AG04450 (cell line): ENCODE results near the gene YTHDC2. TPM values are rescaled to one million over a fixed set of nuclear protein-coding genes. Genes with fewer than 3 reads are reported as not detected.

Experiments
- CTCF ChIA-PET: fragments of 300-600, 350-600 bp; formaldehyde crosslinking; extraction: SDS; loops from one replicate; lab custom pipeline; 2022; ENCODE audit warnings: antibody characterized with exemption, inconsistent platforms; lab: Charles Lee
- POLR2A ChIA-PET: fragments of 350-600 bp; formaldehyde crosslinking; extraction: SDS; loops from one replicate; lab custom pipeline; 2021; ENCODE audit warnings: antibody characterized with exemption, inconsistent platforms; lab: Yijun Ruan, JAX
- DNase-seq: peaks from one replicate; pipeline ENCODE4 v3.0.0-alpha.2; 2011; ENCODE audit warnings: low read depth, low spot score
- H3K27ac ChIP-seq: one replicate; pipeline ENCODE4 v1.5.1; 2012; ENCODE audit warnings: low read depth, low read length, control low read depth
- H3K27me3 ChIP-seq: one replicate; pipeline ENCODE4 v1.6.0; 2012; ENCODE audit warnings: low read length; ENCODE audit not compliant: control insufficient read depth, insufficient read depth
- H3K4me3 ChIP-seq: 2 replicates; pipeline ENCODE4 v1.5.1; 2011; ENCODE audit warnings: mild to moderate bottlenecking, low read depth, low read length, control low read depth
- H3K9me3 ChIP-seq: 2 replicates; pipeline ENCODE4 v1.5.1; 2012; ENCODE audit warnings: low read length; ENCODE audit not compliant: control insufficient read depth, insufficient read depth
- CTCF ChIP-seq: IDR thresholded peaks from 2 replicates; pipeline ENCODE4 v1.5.1; 2011; ENCODE audit warnings: low read depth, low read length, control low read depth, inconsistent platforms
- polyA plus RNA-seq: library from polyadenylated mRNA; depleted of rRNA; stranded (reverse); fragments of >200 nt; gene quantifications from 2 replicates; pipeline ENCODE4 v1.2.3, GENCODE V29; 2011

YTHDC2 gene
- polyA plus RNA-seq, 1 experiment = 10.7 TPM

- no peak for TF ChIP-seq CTCF
- ChIA-PET POLR2A (no interaction called here), CTCF (no interaction called here)
- H3K27ac ChIP-seq = no peak overlapping the region
- H3K9me3 ChIP-seq = no peaks in the 10 kb centered on the region
- no peak for DNase-seq
- H3K4me3 ChIP-seq = no peak overlapping the region
- no peaks in the 10 kb centered on the region for H3K27me3 ChIP-seq
Observed at GRCh38 chr5:113575074-113575473, 61.6 kb downstream of the YTHDC2 start.

- H3K4me3 ChIP-seq = no peak overlapping the region
- H3K27me3 ChIP-seq = no peaks in the 10 kb centered on the region
- no peaks in the 10 kb centered on the region for H3K9me3 ChIP-seq
- H3K27ac ChIP-seq = no peak overlapping the region
- TF ChIP-seq CTCF = no peak
- CTCF ChIA-PET = no interaction called here
- no peak for DNase-seq
- POLR2A ChIA-PET = no interaction called here
Observed at GRCh38 chr5:113578091-113578490, 64.6 kb downstream of the YTHDC2 start.

- no peak overlapping the region for H3K27ac ChIP-seq
- TF ChIP-seq CTCF = no peak
- no peak for DNase-seq
- POLR2A ChIA-PET = no interaction called here
- H3K9me3 ChIP-seq = no peaks in the 10 kb centered on the region
- H3K4me3 ChIP-seq = no peak overlapping the region
- no peaks in the 10 kb centered on the region for H3K27me3 ChIP-seq
- CTCF ChIA-PET = interaction anchor here (0.6 to 1.2 kb wide), 3 partner anchors 31 to 592 kb away, joined by 4 to 6 read pairs (median 4); no protein-coding TSS in a partner anchor
Observed at GRCh38 chr5:113581388-113581787, 67.9 kb downstream of the YTHDC2 start.

GRCh38 chr5:113598150-113598549, 84.7 kb downstream of the YTHDC2 start:
- Histone ChIP-seq H3K9me3 (no peaks in the 10 kb centered on the region), H3K4me3 (no peak overlapping the region), H3K27ac (no peak overlapping the region), H3K27me3 (no peaks in the 10 kb centered on the region)
- DNase-seq = no peak
- ChIA-PET CTCF (interaction anchor here (1.3 kb wide), 1 partner anchor 14 kb away, joined by 3 read pairs; no protein-coding TSS in a partner anchor), POLR2A (no interaction called here)
- no peak for TF ChIP-seq CTCF

GRCh38 chr5:113598926-113599325, 85.4 kb downstream of the YTHDC2 start:
- DNase-seq = no peak
- no peaks in the 10 kb centered on the region for H3K9me3 ChIP-seq
- POLR2A ChIA-PET = no interaction called here
- no peak for TF ChIP-seq CTCF
- no peaks in the 10 kb centered on the region for H3K27me3 ChIP-seq
- no peak overlapping the region for H3K27ac ChIP-seq
- no peak overlapping the region for H3K4me3 ChIP-seq
- CTCF ChIA-PET = interaction anchor here (1.3 to 1.7 kb wide), 2 partner anchors 13 to 603 kb away, joined by 3 to 5 read pairs; no protein-coding TSS in a partner anchor
